Kidney epithelial cell (primary cell): Measurements from ENCODE around the gene SNX32. TPM values are rescaled to one million over a fixed set of nuclear protein-coding genes. Genes with fewer than 3 reads are reported as not detected.

ENCODE experiments used
- DNase-seq: peaks from one replicate; pipeline ENCODE4 v3.0.0-alpha.2; 2010; ENCODE audit warnings: low read depth
- H3K27me3 ChIP-seq: 2 replicates; pipeline ENCODE4 v1.6.0; 2011; ENCODE audit warnings: low read length; ENCODE audit not compliant: control insufficient read depth, insufficient read depth
- H3K36me3 ChIP-seq: 2 replicates; pipeline ENCODE4 v1.5.1; 2011; ENCODE audit warnings: low read length; ENCODE audit not compliant: control insufficient read depth, insufficient read depth
- H3K4me3 ChIP-seq: 2 replicates; pipeline ENCODE4 v1.5.1; 2011; ENCODE audit warnings: low read depth, mild to moderate bottlenecking, control low read depth, low read length
- CTCF ChIP-seq: IDR thresholded peaks from 2 replicates; pipeline ENCODE4 v1.5.1; 2011; ENCODE audit warnings: mild to moderate bottlenecking, moderate library complexity, low read length, control low read depth, inconsistent platforms; ENCODE audit not compliant: insufficient read depth, poor library complexity, severe bottlenecking
- total RNA-seq: library from RNA; depleted of rRNA; stranded (reverse); fragments of >200 nt; gene quantifications from 2 replicates; pipeline ENCODE4 v1.2.3, GENCODE V29; 2015

SNX32 gene
- total RNA-seq, 1 donor from 2014 or later: 1.9 TPM

- no peak for DNase-seq
- H3K36me3 ChIP-seq: no peaks in the 10 kb centered on the region
- peak overlapping the region; percentile 92 for H3K4me3 ChIP-seq
- H3K27me3 ChIP-seq: no peaks in the 10 kb centered on the region
- TF ChIP-seq CTCF: peak; percentile 23
Measured at GRCh38 chr11:65899356-65900124, 65.8 kb downstream of the SNX32 start.

- Histone ChIP-seq H3K36me3 (no peaks in the 10 kb centered on the region), H3K27me3 (no peaks in the 10 kb centered on the region), H3K4me3 (peak within 1 kb of the TSS; percentile 92)
- no peak for TF ChIP-seq CTCF
- DNase-seq: peak; percentile 73
Measured at GRCh38 chr11:65900125-65900898, 66.5 kb downstream of the SNX32 start, which contains the start of gene FOSL1. TSS of gene FOSL1 (minus strand) at chr11:65900388. CDS start at chr11:65900339, 49 bp downstream.

GRCh38 chr11:65900899-65901180 is 67.1 kb downstream of the SNX32 start:
- no peaks in the 10 kb centered on the region for H3K36me3 ChIP-seq
- TF ChIP-seq CTCF: no peak
- H3K4me3 ChIP-seq: peak overlapping the region; percentile 23
- DNase-seq: no peak
- H3K27me3 ChIP-seq: no peaks in the 10 kb centered on the region

GRCh38 chr11:65903068-65903481 is 69.3 kb downstream of the SNX32 start:
- Histone ChIP-seq H3K36me3 (no peaks in the 10 kb centered on the region), H3K4me3 (no peak overlapping the region), H3K27me3 (no peaks in the 10 kb centered on the region)
- TF ChIP-seq CTCF: no peak
- DNase-seq: no peak

Other genes with a start within 250 kb of the SNX32 start
- not detected in 2 replicates for gene KCNK7, start 238.2 kb upstream of the SNX32 start, total RNA-seq
- gene MAP3K11, start 219.7 kb upstream of the SNX32 start, total RNA-seq: 58.3 and 60.8 TPM in 2 replicates
- 61.9 and 71.2 TPM in 2 replicates for gene PCNX3, start 218.2 kb upstream of the SNX32 start, total RNA-seq
- gene SIPA1, start 195.9 kb upstream of the SNX32 start, total RNA-seq: 19.6 and 25.8 TPM in 2 replicates
- 64.3 and 103 TPM in 2 replicates for gene RELA, start 171.0 kb upstream of the SNX32 start, total RNA-seq
- 65.5 and 73.3 TPM in 2 replicates for gene KAT5, start 121.7 kb upstream of the SNX32 start, total RNA-seq
- gene RNASEH2C, start 113.2 kb upstream of the SNX32 start, total RNA-seq: 43.1 and 50.1 TPM in 2 replicates
- 21.5 and 21.7 TPM in 2 replicates for gene AP5B1, start 53.0 kb upstream of the SNX32 start, total RNA-seq
- gene OVOL1, start 46.9 kb upstream of the SNX32 start, total RNA-seq: 15.8 and 17.8 TPM in 2 replicates
- gene CFL1, start 24.2 kb downstream of the SNX32 start, total RNA-seq: 1,640 and 1,825 TPM in 2 replicates
- 63.6 and 77.5 TPM in 2 replicates for gene MUS81, start 26.5 kb downstream of the SNX32 start, total RNA-seq
- gene EFEMP2, start 38.8 kb downstream of the SNX32 start, total RNA-seq: 54.1 and 62.0 TPM in 2 replicates
- gene CTSW, start 45.9 kb downstream of the SNX32 start, total RNA-seq: not detected in 2 replicates
- 142 and 144 TPM in 2 replicates for gene FIBP, start 54.5 kb downstream of the SNX32 start, total RNA-seq
- 48.9 and 58.9 TPM in 2 replicates for gene CCDC85B, start 56.7 kb downstream of the SNX32 start, total RNA-seq
- gene FOSL1, start 66.4 kb downstream of the SNX32 start, total RNA-seq: 44.2 and 46.5 TPM in 2 replicates
- gene C11orf68, start 85.1 kb downstream of the SNX32 start, total RNA-seq: 19.7 and 19.9 TPM in 2 replicates
- 106 and 141 TPM in 2 replicates for gene DRAP1, start 85.5 kb downstream of the SNX32 start, total RNA-seq
- not detected in 2 replicates for gene TSGA10IP, start 111.5 kb downstream of the SNX32 start, total RNA-seq
- gene SART1, start 127.8 kb downstream of the SNX32 start, total RNA-seq: 32.6 and 37.2 TPM in 2 replicates
- 33.4 and 59.0 TPM in 2 replicates for gene EIF1AD, start 168.2 kb downstream of the SNX32 start, total RNA-seq
- 73.8 and 87.3 TPM in 2 replicates for gene BANF1, start 168.5 kb downstream of the SNX32 start, total RNA-seq
- gene CST6, start 178.0 kb downstream of the SNX32 start, total RNA-seq: 59.8 and 61.3 TPM in 2 replicates
- 0.29 TPM in 1 of 2 replicates, not detected in the other for gene CATSPER1, start 192.5 kb downstream of the SNX32 start, total RNA-seq
- gene GAL3ST3, start 215.2 kb downstream of the SNX32 start, total RNA-seq: 0.96 and 4.4 TPM in 2 replicates
- gene SF3B2, start 218.4 kb downstream of the SNX32 start, total RNA-seq: 181 and 211 TPM in 2 replicates
- gene PACS1, start 236.3 kb downstream of the SNX32 start, total RNA-seq: 29.4 and 35.4 TPM in 2 replicates